Pancreas (tissue), 10 donors: ENCODE data around the gene CDH4. TPM values are rescaled to one million over a fixed set of nuclear protein-coding genes. Genes with fewer than 3 reads are reported as not detected.
A peak's percentile ranks its signal among the peaks of the same experiment; 100 is the strongest.

ENCODE experiments used
- ATAC-seq, 4 donors: fragments of 200-7000 bp; cut with Tn5 transposase; one replicate each; pipeline versions ENCODE4 v1.8.0 to v1.9.1; 2020; ENCODE audit warnings: mild to moderate bottlenecking in 4 of 4, moderate library complexity in 4 of 4
- DNase-seq, 6 donors: peaks; one replicate each; pipeline ENCODE4 v3.0.0-alpha.2; 2020
- FAIRE-seq: peaks from 2 replicates; lab custom pipeline; 2012; peaks lifted over from hg19 to GRCh38; lab: Jason Lieb, UNC
- H3K27ac ChIP-seq, 4 donors: fragments of 200-600 bp; sonication (generic); 1 replicate in 3 of 4; 2 replicates in 1 of 4; pipeline versions ENCODE4 v1.5.0 to v1.8.0; 2020
- H3K27me3 ChIP-seq, 4 donors: fragments of 200-600 bp; one replicate each; pipeline ENCODE4 v1.8.0; 2021
- H3K36me3 ChIP-seq, 3 donors: fragments of 200-600 bp; sonication (generic) in 1 of 3; one replicate each; pipeline versions ENCODE4 v1.5.0 to v1.8.0; 2020 to 2021
- H3K4me1 ChIP-seq, 3 donors: fragments of 200-600 bp; one replicate each; pipeline ENCODE4 v1.8.0; 2021
- H3K4me3 ChIP-seq, 4 donors: fragments of 200-600 bp; sonication (generic) in 2 of 4; one replicate each; pipeline versions ENCODE4 v1.5.0 to v1.8.0; 2020 to 2021
- H3K9me3 ChIP-seq, 4 donors: fragments of 200-600 bp; one replicate each; pipeline ENCODE4 v1.8.0; 2021
- WGBS, 2 donors: extraction: QIAGEN DNeasy Blood & Tissue Kit; methylation state at CpG; one replicate each; pipeline ENCODE4 v1.1.7; 2013; 5-methylcytosine and 5-hydroxymethylcytosine counted together
- intact Hi-C, 3 donors: fragments of 100-400 bp; cut with DNase I; formaldehyde crosslinking; loops; one replicate each; pipeline versions ENCODE4 v1.11.1 to v1.14.2; 2022
- polyA plus RNA-seq, 2 donors: library from polyadenylated mRNA; stranded (reverse); fragments of 200-250 nt; gene quantifications; one replicate each; pipeline ENCODE4 v1.2.3, GENCODE V29; 2013
- total RNA-seq, 6 donors: library from RNA; stranded (reverse); fragmentation: NEBNext Ultra II Directional in 4 of 6; extraction: Animal tissue kit (Norgen Biotek cat#: 25700) in 4 of 6; gene quantifications; one replicate each; pipeline versions ENCODE4 v1.2.1 to v1.2.4, GENCODE V29; 2021 to 2023
- TF ChIP-seq, protein P1 (sequence below), 4 donors: fragments of 200-600 bp; sonication (generic) in 3 of 4; IDR thresholded peaks; one replicate each; pipeline versions ENCODE4 v1.5.0 to v1.8.0; 2021; ENCODE audit warnings: antibody characterized with exemption in 4 of 4
- donor health status: healthy with polysubstance abuse.
- donor health status: DM: no; HTN: no; CAD: no; lungs with moderate emphysema.
- donor health status: DM: no; HTN: no; CAD: no.
- donor health status: control.
- donor health status: control.
- donor health status: Bipolar disorder and iron deficiency.
- donor health status: DM: yes; HTN: yes; CAD: no.
- donor health status: DM: no; HTN: no; CAD: no.
- donor health status: DM: no; HTN: no; CAD: no.
- donor health status: DM: yes; HTN: yes; CAD: no.

The CDH4 gene
- total and polyA plus RNA-seq, 8 donors: 0.04 to 1.4 (median 0.27) TPM

DNA sequence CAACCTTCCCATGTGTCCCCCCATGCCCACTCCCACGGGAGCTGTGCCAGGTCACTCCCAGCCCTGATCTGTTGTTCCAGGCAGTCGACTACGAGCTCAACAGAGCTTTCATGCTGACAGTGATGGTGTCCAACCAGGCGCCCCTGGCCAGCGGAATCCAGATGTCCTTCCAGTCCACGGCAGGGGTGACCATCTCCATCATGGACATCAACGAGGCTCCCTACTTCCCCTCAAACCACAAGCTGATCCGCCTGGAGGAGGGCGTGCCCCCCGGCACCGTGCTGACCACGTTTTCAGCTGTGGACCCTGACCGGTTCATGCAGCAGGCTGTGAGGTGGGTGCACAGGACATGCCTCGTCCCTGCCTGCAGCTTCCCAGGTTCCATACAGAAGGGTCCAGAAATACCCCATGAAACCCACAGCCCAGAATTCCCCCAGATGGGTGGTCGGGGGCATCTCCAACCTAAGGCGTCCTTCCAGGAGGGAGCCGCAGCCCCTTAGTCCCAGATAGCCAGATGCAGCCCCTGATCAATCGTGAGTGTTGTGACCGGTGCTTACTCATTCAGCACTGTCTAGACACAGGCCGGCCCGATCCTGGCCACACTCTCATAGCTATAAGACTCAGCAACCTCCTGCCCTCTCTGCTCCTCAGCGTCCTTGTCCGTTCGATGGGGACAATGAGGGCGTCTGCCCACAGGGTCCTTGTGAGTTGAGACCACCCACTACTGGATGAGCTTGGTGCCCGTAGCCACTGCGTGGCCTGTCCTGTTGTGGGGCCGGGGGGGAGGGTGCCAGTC is 671.5 kb downstream of the CDH4 start:
- no peak overlapping the region for H3K4me3 ChIP-seq
- ATAC-seq: no peak
- peak in 1 of 6 donors; percentile 48 for DNase-seq
- WGBS, 2 donors: 71 to 79% methylated on average over 28 of the region's 28 CpGs
- no peak overlapping the region for H3K27ac ChIP-seq
- no peaks in the 10 kb centered on the region for H3K9me3 ChIP-seq
- intact Hi-C loops: no loop called here
- no peaks in the 10 kb centered on the region for H3K27me3 ChIP-seq
- TF ChIP-seq, protein P1, sequence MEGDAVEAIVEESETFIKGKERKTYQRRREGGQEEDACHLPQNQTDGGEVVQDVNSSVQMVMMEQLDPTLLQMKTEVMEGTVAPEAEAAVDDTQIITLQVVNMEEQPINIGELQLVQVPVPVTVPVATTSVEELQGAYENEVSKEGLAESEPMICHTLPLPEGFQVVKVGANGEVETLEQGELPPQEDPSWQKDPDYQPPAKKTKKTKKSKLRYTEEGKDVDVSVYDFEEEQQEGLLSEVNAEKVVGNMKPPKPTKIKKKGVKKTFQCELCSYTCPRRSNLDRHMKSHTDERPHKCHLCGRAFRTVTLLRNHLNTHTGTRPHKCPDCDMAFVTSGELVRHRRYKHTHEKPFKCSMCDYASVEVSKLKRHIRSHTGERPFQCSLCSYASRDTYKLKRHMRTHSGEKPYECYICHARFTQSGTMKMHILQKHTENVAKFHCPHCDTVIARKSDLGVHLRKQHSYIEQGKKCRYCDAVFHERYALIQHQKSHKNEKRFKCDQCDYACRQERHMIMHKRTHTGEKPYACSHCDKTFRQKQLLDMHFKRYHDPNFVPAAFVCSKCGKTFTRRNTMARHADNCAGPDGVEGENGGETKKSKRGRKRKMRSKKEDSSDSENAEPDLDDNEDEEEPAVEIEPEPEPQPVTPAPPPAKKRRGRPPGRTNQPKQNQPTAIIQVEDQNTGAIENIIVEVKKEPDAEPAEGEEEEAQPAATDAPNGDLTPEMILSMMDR (IDR thresholded peaks at IDR 0.05): no peak
- no peaks in the 10 kb centered on the region for H3K4me1 ChIP-seq
- no peak for FAIRE-seq
- no peaks in the 10 kb centered on the region for H3K36me3 ChIP-seq

DNA sequence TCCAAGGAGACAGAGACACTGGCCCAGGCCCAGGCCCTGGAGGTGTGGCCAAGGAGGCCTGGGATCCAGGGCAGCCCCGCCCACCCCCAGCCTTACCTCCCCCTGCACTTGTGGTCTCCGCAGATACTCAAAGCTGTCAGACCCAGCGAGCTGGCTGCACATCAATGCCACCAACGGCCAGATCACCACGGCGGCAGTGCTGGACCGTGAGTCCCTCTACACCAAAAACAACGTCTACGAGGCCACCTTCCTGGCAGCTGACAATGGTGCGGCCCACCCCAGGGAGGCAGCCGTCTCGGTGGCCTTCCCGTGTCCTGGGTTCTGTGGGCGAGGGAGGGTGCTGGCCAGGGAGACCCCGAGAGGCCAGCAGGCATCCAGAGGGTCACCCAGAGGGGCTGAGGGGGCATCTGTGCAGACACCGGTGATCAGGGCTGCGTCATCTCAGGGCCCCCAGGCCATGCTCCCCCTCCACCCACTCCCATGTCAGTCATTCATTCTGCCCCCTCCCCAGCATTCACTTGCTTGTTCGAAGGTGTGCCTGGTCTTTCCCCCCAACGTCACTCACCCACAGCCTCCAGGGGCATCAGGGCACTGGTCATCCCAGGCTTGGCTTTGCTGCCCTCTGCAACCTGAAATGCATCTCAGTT is 672.3 kb downstream of the CDH4 start:
- peak in 1 of 6 donors; percentile 39 for DNase-seq
- H3K27ac ChIP-seq: no peak overlapping the region
- no peak for FAIRE-seq
- no peaks in the 10 kb centered on the region for H3K9me3 ChIP-seq
- intact Hi-C loops: no loop called here
- TF ChIP-seq, protein P1 (IDR thresholded peaks at IDR 0.05): no peak
- ATAC-seq: no peak
- no peaks in the 10 kb centered on the region for H3K4me1 ChIP-seq
- H3K27me3 ChIP-seq: no peaks in the 10 kb centered on the region
- no peaks in the 10 kb centered on the region for H3K36me3 ChIP-seq
- no peak overlapping the region for H3K4me3 ChIP-seq
- 72 to 79% methylated on average over 19 of the region's 19 CpGs for WGBS, 2 donors

DNA sequence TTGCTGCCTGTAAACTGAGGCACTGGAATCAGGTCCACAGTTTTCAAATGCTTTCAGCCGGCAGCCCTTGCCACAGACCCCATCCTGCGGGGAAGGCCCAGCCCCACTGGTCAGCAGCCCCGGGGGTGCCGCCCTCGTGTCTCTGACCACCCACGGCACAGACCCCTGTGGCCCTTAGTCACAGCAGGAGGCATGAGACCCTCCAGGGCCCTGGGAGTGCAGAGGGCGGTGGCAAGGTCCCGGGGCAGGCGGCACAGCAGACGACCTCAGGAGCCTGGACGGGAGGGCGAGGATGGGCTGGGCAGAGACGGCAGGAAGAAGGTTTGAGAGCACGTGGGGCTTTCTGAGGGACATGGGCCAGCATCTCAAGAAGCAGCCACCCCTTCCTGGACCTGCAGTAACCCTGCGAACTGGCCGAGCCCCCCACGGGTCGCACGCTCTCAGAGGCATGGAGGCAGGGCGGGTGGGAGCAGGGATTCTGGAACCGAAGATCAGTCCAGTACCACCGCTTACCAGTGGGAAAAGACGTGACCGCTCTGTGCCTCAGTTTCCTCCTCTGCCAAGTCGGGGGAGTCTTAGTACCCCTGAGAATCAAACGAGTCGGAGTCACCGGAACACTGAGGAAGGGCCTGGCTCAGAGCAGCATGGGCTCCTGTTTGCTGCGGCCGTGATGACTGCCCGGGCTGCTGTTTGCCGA is 672.9 kb downstream of the CDH4 start:
- FAIRE-seq (no peak), ATAC-seq (no peak), DNase-seq (peak in 1 of 6 donors; percentile 51)
- TF ChIP-seq, protein P1 (IDR thresholded peaks at IDR 0.05): no peak
- Histone ChIP-seq H3K27ac (no peak overlapping the region), H3K36me3 (no peaks in the 10 kb centered on the region), H3K4me3 (no peak overlapping the region), H3K27me3 (no peaks in the 10 kb centered on the region), H3K9me3 (no peaks in the 10 kb centered on the region), H3K4me1 (no peaks in the 10 kb centered on the region)
- intact Hi-C loops: no loop called here
- WGBS, 2 donors: 74 to 87% methylated on average over 32 of the region's 32 CpGs

DNA sequence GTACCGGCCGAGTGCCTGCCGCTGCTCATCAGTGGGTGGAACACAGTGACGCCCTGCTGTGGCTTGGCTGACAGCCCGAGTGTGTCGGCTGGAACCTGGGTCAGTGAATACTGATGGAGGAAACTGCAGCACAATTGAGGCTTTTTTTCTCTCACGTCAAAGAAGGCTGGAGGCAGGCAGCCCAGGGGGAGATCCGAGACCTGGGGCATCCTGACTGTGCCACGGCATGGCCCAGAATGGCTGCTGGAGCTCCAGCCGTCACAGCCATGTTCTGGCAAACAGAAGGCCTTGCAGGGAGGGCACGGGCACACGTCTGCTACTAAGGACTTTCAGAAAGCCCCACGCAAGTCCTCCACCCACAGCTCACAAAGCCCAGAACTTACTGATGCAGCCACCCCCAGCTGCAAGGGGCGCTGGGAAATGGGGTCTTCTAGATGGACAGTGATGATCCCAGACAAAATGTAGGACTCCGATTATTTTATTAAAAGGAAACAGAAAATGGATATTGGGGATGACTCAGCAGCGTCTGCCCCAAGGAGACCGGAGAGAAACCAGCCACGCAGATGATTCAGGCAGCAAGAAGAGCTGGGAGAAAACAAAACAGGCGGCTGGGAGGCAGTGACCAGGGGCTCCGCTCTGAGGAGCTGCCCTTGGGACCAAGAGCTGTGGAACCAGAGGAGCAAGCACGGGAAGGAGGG is 673.6 kb downstream of the CDH4 start:
- TF ChIP-seq, protein P1 (IDR thresholded peaks at IDR 0.05): no peak
- intact Hi-C loops: no loop called here
- FAIRE-seq: no peak
- H3K9me3 ChIP-seq: no peaks in the 10 kb centered on the region
- peak in 1 of 6 donors; percentile 45 for DNase-seq
- no peak overlapping the region for H3K4me3 ChIP-seq
- H3K4me1 ChIP-seq: no peaks in the 10 kb centered on the region
- H3K27ac ChIP-seq: no peak overlapping the region
- H3K27me3 ChIP-seq: no peaks in the 10 kb centered on the region
- 70 to 79% methylated on average over 21 of the region's 21 CpGs for WGBS, 2 donors
- ATAC-seq: no peak
- no peaks in the 10 kb centered on the region for H3K36me3 ChIP-seq
